Measurements from ENCODE around the gene UBIAD1. TPM values are rescaled to one million over a fixed set of nuclear protein-coding genes. Genes with fewer than 3 reads are reported as not detected.
"Not testable (repeated sequence)": the region's sequence is repeated elsewhere in the genome, so short reads cannot be mapped to it uniquely, and the experiment has no call there.

UBIAD1 gene, protein sequence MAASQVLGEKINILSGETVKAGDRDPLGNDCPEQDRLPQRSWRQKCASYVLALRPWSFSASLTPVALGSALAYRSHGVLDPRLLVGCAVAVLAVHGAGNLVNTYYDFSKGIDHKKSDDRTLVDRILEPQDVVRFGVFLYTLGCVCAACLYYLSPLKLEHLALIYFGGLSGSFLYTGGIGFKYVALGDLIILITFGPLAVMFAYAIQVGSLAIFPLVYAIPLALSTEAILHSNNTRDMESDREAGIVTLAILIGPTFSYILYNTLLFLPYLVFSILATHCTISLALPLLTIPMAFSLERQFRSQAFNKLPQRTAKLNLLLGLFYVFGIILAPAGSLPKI
- total RNA-seq = 20.3 TPM

DNA sequence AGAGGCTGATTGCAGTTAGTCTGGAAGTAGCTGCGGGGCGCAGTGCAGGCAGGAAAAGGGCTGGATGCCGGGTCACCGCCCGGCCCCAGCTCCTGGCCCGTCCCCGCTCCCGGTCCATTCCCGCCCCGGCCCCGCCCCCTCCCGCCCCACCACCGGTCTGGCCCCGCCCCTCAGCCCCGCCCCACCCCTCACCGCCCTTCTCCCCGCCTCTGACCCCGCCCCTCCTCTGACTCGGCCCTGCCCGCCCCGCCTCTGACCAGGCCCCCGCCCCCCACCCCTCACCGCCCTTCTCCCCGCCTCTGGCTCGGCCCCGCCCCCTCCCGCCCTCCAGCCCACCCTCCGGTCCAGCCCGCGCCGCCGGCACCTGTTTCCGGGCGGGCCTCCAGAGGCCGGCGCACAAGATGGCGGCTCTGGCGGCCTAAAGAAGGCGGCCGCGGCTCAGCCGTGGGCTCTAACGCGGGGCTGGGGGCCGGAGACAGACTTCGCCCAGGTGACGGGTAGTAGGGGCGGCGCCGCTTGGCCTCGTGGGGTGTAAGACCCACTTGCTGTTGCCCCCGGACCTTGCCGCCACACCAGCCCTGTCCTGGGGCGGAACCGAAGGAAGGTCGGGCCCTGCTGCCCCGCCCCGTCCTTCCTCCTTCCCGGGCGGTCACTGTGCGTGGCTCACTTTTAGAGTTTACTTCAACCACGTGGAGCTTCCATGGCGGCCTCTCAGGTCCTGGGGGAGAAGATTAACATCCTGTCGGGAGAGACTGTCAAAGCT, at the start of gene UBIAD1:
TSS of gene UBIAD1 (plus strand) at position 367 of the 763 bp plus-strand sequence. CDS start at position 701, 334 bp downstream.
- DNase-seq (ENCODE audit: low spot score) = peak; percentile 87

DNA sequence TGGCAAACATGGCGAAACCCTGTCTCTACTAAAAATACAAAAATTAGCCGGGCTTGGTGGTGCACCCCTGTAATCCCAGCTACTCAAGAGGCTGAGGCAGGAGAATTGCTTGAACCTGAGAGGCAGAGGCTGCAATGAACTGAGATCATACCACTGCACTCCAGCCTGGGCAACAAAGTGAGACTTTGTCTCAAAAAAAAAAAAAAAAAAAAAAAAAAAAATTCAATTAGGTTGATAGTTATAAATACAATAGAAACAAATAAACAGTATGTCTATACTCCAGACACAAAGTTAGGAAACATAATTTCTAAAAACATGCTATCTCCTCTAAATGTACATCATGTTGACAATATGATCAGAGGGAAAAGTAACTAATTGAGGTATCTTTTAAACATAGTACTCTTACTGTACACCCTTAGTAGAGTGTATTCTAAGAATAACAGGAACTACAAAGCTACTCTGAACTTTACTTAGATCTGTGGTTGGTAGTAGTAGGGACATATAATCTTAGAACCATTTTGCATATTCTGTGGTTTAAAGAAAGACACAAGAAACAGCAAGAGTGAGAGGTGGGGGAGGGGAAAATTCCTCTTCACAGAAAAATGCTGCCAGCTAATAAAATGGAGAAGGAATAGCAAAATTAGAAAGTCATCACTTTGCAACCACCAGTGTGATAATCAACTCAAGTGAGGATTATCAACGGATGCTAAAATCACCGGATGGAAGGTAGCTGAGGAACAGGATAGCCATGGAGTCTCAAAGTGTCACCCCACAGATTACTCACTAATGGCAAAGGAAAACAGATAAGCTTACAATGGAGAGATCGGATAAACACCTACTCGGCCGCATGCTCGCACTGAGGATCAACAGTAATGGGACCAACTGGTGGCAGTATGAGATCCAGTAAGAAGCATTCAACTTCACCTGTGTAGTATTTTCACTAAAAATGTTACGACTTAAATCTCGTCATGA, 45.6 kb upstream of the UBIAD1 start:
- DNase-seq (ENCODE audit: low spot score) = no peak

DNA sequence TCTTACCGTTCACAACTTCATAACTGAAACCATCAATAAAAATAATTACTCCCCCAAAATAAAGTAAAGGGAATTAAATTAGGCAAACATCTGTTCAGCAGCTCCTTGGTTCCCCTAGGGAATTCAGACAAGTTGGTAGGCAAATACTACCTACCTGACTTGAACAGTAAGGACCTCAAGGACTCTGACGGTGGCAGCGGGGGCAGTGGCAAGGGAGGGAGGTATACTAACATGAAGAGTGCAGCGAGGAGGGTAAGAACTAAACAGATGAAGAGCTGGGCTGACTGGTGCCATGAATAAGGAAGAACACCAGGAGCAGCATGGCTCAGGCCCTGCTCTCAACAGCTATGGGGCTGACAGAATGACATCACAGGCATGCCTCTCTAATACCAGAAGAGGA, 43.8 kb upstream of the UBIAD1 start:
- no peak for DNase-seq (ENCODE audit: low spot score)

DNA sequence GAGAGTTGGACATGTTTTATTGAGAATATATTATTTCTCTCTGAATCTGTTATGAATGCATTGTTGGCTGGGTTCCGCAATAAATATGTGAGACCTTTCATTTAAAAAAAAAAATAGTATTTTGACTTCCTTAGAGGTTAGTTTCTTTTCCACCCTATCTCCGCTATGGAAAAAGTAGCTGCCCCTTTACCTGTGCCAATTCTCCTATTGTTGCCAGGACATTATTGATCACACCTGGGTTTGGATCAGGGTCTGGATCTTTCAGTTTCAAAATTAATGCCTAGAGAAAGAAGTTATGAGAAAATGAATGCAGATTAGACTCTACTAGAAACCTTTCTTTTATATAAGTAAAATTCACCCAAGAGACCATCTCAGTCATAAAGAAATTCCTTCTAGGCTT, 39.8 kb upstream of the UBIAD1 start:
- DNase-seq (ENCODE audit: low spot score) = no peak

DNA sequence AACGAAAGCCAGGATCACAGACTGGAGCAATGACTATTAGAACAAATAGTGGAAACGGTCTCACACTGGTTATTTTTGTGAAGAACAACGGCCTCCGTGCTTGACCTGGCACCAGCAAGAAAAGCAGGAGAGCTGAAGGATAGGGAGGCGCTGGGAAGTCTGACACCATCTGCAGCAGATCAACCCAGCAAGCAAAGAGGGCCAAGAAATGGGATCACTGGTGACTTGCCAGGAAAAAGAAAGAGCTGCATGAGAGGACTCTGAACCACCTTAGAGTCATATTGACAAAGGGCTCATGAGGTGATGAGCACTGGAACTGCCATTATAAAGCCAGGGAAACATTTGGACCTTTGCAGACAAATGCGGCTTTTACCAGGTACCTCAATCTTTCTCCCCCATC, 35.6 kb upstream of the UBIAD1 start:
- no peak for DNase-seq (ENCODE audit: low spot score)

DNA sequence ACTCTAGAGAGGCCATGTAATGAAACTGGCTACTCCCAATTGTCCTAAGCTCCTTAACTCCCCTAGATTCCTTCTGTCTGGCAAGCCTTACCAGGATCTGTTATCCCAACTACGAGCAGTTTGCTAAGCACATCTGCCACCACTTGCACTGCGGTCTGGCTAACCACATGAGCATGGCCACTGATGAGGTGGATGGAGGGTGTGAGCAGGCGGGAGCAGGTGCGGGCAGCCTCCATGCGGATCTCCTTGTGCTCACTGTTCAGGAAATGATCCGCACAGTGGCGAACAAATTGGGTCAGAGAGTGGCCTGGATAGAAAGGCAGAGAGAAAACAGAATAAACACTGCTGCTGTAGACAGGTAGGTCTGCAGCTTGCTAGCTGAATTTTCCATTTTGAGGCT, 34.7 kb upstream of the UBIAD1 start:
- DNase-seq (ENCODE audit: low spot score) = no peak

DNA sequence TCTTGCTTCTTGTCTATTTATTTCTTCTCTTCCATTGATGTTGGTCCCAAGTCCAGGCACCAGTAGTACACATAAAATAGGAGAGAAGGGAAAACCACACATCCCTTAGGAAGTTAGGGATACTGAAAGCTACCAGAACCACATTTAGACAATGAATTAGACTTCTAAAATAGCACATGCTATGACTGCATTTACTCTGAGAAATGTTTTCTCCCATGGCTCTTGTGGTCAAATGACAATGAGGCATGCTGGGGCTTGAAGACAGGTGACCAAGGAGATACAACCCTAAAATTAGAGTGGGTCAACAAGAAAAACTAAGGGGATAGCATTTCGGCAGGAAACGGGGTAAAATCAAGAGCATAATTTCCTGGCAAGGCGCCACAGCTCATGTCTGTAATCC, 27.8 kb upstream of the UBIAD1 start:
- DNase-seq (ENCODE audit: low spot score) = no peak

DNA sequence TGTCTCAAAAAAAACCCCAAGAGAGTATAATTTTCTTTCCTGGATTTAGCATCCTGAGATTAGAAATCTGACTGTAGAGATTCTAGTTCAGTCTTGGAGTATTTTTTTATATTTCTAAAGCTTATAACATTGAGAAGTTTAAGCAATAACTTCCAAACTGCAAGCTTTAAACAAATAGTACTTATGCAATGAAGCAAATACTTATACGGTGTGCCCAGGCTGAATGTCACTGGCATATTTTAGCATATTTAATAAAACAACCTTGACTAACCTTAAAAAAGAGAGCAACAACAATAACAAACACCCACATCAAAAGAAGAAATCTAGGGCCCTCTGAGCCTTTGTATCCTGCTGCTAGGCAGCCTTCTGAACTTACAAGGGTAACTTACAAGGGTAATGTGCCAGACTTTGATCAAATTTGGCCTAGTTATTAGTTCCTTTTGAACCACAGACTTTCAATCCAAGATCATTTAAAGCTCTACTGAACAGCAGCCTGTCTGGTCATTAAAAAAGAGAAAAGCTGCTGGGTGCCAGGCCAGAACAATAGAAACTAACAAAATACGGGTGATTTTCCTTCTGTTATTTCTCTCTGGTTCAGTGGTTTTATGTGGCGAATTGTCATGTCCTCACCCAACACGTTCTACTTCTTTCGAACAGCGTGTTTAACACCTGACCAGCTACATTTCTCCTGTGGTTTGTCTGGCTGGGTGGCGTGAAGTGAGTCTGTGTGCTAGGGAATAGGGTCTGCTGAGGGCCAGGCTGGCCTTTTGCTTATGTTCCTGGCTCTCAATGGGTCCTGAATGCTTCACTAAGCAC, 26.9 kb upstream of the UBIAD1 start:
- no peak for DNase-seq (ENCODE audit: low spot score)

DNA sequence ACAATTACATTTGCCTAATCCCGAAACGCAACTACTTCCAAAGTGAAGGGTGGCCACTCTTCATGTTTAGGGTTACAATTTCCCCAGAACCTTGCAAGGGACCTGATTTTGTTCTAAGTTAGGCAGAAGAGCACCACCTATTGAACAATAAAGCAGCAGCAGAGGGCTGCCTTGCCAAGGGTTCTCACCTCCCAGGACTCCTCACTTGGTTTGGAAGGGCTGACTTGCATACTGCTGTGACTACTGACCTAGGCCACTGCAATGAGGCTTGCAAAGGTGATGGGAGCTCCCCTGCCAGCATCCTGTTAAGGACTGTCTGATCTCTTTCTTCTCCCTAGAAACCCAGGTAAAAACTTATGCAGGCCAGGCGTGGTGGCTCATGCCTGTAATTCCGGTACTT, 24.8 kb upstream of the UBIAD1 start:
- no peak for DNase-seq (ENCODE audit: low spot score)

DNA sequence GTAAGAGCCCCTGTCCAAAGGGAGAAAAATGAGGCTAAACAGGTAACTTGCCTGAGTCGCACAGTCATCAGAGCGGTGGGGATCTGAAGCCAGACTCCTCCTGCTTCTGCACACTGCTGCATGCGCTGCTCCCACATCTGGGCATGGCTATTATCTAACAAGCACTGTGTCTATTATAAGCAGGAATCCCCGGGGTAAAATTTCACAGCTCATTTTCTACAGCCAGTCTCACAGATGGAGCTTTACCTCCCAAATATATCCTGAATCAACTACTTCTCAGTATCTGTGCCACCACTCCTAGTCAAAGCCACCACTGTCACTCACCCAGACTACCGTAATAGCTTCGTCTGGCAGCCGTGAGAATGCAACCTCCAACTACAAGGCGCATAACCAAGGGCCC, 20.5 kb upstream of the UBIAD1 start:
- no peak for DNase-seq (ENCODE audit: low spot score)

DNA sequence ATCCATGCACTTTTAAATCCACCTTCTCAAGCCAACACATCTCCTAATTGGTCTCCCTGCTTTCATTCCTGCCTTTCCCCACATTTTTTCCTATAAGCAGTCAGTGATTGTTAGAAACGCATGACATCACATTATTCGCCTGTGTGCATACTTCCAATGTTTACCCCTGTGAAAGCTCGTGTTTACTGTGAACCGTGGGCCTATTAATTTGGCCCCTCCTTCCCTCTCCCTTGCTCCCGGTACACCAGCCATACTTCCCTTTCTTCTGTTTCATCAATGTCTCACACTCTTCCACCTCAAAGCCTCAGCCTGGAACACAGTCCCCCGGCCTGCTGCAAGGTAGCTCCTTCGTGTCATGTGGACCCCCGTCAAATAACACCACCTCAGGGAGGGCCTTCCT, 19.8 kb upstream of the UBIAD1 start:
- DNase-seq (ENCODE audit: low spot score) = no peak

DNA sequence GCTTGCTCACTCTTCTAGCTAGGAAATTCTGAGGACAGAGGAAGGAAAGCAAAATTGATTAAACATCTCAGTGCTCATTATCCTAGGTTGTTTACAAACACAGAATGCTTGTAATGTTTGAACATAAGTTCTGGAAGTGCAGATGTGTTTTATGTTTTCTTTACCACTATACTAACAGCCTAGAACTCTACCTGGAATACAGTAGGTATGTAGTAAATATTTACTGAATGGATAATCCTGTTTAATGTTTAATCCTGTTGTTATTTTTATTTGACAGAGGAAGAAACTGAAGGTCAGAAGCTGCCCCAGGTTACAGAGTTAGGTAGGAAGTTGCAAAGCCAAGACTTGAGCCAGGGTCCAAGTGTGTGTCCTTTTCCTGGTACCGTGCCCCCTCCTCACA, 16.7 kb upstream of the UBIAD1 start:
- DNase-seq (ENCODE audit: low spot score) = no peak

DNA sequence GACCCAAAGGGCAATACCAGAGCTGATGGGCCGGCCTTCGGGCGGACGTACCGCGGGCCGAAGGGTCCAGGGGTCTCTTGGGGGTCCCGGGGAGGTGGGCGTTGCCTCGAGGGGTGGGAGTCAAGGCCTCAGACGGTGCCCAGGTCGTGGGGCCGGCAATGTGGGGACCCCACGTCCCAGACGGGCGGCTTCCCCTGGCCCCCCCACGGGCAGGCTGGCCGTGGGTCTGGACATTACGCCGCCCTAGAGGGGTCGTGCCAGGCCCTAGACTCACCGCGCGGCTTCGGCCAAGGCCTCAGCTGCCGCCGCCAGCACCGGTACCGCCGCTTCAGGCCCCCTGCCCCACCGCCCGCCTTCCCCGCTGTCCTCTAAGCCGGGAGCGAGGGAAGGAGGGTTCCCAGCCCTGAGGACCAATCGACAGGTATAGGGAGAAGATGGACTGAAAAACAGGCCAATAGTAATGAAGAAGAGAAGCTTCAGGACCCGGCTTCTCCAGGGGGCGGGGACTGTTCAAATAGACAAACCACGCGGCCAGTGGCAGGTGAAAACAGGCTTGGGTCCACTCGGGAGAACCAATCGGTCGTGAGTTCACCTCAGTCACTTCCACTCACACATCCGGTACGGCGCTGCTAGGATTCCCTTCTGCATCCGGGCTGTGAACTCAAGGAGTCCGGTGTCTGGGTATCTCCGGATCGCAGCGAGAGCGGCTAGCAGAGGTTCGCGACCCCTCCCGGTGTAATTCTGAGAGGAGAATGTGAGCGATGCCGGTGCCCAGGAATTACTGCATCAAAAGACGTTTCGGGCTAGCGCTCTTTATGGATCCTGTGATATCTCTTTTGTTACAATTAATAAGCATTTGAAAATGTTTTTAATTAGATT, 10.6 kb upstream of the UBIAD1 start, which contains the start of gene MTOR:
TSS of gene MTOR (minus strand) at position 381 of the 879 bp plus-strand sequence. CDS start 3,142 bp downstream, outside the sequence.
- peak; percentile 99 for DNase-seq (ENCODE audit: low spot score)

DNA sequence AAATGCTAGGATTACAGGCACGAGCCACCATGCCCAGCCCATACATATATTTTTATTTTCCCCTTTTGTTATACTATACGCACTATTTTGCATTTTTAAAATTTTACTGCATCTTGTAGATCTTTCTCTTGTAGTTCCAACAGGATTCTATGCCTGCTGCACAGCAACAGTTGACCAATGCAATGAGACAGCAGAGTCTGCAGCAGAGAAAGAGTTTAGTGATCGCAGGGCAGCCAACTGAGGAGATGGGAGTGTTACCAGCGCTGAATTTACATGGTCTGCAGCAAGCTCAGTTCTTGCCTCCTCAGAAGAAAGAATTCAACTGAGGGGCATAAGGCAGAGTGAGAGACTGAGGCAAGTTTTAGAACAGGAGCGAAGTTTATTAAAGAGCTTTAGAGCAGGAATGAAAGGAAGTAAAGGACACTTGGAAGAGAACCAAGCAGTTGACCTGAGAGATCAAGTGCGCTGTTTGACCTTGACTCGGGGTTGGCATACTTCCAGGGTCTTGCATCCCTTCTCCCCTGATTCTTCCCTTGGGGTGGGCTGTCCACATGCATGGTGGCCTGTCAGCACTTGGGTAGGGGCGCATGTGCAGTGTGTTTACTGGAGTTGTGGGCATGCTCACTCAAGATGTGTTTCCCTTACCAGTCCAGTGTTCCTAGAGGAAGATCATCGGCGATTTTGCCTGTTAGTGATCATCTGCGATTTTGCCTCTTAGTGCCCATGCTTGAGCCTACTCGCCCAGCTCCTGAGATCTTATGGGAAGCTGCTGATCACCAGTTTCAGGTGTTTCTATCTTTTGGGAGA, 6.5 kb upstream of the UBIAD1 start:
- DNase-seq (ENCODE audit: low spot score) = no peak

DNA sequence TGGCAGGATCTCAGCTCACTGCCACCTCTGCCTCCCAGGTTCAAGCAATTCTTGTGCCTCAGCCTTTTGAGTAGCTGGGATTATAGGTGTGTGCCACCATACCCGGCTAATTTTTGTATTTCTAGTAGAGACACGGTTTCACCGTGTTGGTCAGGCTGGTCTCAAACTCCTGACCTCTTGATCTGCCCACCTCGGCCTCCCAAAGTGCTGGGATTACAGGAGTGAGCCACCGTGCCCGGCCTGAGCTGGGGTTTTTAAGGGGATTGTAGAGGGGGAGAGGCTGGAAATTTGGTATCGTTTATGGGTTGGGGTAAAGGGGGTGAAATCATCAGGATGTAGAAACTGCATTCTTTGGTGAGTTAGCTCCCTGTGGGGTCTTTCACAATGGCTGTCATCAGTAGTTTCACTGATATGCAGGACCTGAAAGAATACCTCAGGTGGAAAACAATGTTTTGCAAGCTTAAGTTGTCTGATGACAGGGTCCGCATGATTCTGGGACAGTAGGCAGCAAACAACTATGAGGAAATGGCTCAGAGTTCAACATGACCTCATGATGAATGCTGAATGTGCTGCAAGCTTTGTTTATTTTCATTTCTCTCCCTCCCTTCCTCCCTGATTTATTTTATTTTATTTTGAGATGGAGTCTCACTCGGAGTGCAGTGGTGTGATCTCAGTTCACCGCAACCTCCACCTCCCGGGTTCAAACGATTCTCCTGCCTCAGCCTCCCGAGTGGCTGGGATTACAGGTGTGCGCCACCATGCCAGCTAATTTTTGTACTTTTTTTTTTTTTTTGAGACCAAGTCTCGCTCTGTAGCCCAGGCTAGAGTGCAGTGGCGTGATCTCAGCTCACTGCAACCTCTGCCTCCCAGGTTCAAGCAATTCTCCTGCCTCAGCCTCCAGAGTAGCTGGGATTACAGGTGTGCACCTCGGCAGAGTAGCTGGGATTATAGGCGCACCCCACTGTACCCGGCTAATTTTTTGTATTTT, 5.4 kb upstream of the UBIAD1 start:
- DNase-seq (ENCODE audit: low spot score) = not testable (repeated sequence)

DNA sequence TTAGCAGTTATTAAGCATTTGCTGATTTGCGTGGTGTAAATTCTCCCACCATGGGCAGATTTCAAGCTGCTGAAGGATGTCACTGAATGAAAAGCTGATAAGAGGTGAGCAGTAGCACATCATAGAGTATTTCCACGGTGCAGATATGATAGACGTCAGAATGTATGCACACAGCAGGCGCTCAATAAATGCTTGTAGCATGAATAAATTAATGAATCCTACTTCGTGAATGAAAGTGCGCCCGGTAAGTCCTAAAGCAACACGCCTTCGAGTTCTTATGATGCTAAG, 510 bp upstream of the UBIAD1 start:
- DNase-seq (ENCODE audit: low spot score) = no peak

DNA sequence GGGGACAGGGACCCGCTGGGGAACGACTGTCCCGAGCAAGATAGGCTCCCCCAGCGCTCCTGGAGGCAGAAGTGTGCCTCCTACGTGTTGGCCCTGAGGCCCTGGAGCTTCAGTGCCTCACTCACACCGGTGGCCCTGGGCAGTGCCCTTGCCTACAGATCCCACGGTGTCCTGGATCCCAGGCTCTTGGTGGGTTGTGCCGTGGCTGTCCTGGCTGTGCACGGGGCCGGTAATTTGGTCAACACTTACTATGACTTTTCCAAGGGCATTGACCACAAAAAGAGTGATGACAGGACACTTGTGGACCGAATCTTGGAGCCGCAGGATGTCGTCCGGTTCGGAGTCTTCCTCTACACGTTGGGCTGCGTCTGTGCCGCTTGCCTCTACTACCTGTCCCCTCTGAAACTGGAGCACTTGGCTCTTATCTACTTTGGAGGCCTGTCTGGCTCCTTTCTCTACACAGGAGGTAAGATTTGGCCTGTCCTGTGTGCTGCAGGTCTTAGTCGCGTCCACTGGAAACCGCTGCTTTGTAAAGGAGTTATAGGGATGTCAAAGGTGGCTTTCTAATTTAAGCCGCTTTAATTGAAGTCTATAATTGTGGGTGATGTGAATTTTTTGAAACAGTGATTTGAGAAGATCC, 717 bp downstream of the UBIAD1 start:
- DNase-seq (ENCODE audit: low spot score) = no peak

DNA sequence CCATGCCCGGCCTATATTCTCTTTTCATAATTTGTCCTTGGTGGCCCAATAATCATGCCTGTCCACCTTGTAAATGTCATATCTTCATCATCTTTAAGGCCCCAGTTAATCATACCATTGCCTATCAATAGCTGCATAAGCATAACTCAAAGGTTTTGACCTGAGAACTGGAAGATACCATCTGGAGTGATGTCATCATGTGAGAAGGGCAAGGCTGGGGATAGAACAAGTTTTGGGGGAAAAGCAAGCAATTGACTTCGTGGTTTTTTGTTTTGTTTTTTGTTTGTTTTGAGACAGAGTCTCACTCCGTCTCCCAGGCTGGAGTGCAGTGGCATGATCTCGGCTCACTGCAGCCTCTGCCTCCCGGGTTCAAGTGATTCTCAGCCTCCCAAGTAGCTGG, 6.2 kb downstream of the UBIAD1 start:
- DNase-seq (ENCODE audit: low spot score) = no peak
